Mesothelial cell of epicardium (in vitro differentiated cells): ENCODE measurements around the gene LRMDA. TPM values are rescaled to one million over a fixed set of nuclear protein-coding genes. Genes with fewer than 3 reads are reported as not detected.

ENCODE experiments used
- DNase-seq, 2 experiments: peaks; one replicate each; pipeline ENCODE4 v3.0.0; 2021; ENCODE audit warnings: low spot score in 2 of 2; ENCODE audit not compliant: unreplicated experiment in 2 of 2
- H3K27ac Mint-ChIP-seq: 2 replicates; pipeline ENCODE4 v1.8.0; 2021; ENCODE audit warnings: mixed read lengths
- H3K27me3 Mint-ChIP-seq: 2 replicates; pipeline ENCODE4 v1.8.0; 2021; ENCODE audit warnings: low read depth, mixed read lengths
- H3K36me3 Mint-ChIP-seq: 2 replicates; pipeline ENCODE4 v1.8.0; 2021; ENCODE audit warnings: mixed read lengths
- H3K4me1 Mint-ChIP-seq: 2 replicates; pipeline ENCODE4 v1.8.0; 2021; ENCODE audit warnings: mixed read lengths
- H3K4me3 Mint-ChIP-seq: 2 replicates; pipeline ENCODE4 v1.8.0; 2021; ENCODE audit warnings: mild to moderate bottlenecking, moderate library complexity, mixed read lengths
- H3K9me3 Mint-ChIP-seq: 2 replicates; pipeline ENCODE4 v1.8.0; 2021; ENCODE audit warnings: mixed read lengths
- CTCF ChIP-seq: fragments of 200-600 bp; sonication (generic); IDR thresholded peaks from one replicate; pipeline ENCODE4 v1.5.0; 2021; ENCODE audit warnings: antibody characterized with exemption; ENCODE audit not compliant: unreplicated experiment
- total RNA-seq: library from RNA; stranded (reverse); gene quantifications from 3 replicates; pipeline ENCODE4 v1.2.1, GENCODE V29; 2021

Gene LRMDA
- total RNA-seq, 1 donor from 2014 or later, result 2.0 TPM

GRCh38 chr10:75807456-75807855, 376.0 kb downstream of the LRMDA start:
- H3K4me1 Mint-ChIP-seq, result no peaks in the 10 kb centered on the region
- no peak overlapping the region for H3K4me3 Mint-ChIP-seq
- no peak for TF ChIP-seq CTCF
- peaks cover 72% of the 10 kb centered on the region for H3K27me3 Mint-ChIP-seq
- no peak for DNase-seq
- no peaks in the 10 kb centered on the region for H3K9me3 Mint-ChIP-seq
- no peak overlapping the region for H3K27ac Mint-ChIP-seq
- no peaks in the 10 kb centered on the region for H3K36me3 Mint-ChIP-seq

- no peaks in the 10 kb centered on the region for H3K9me3 Mint-ChIP-seq
- no peak overlapping the region for H3K4me3 Mint-ChIP-seq
- no peak overlapping the region for H3K27ac Mint-ChIP-seq
- no peaks in the 10 kb centered on the region for H3K36me3 Mint-ChIP-seq
- no peak for DNase-seq
- H3K4me1 Mint-ChIP-seq, result no peaks in the 10 kb centered on the region
- peaks cover 74% of the 10 kb centered on the region for H3K27me3 Mint-ChIP-seq
- TF ChIP-seq CTCF, result no peak
Measured at GRCh38 chr10:75809003-75809402, 377.6 kb downstream of the LRMDA start.

GRCh38 chr10:75814014-75814413, 382.6 kb downstream of the LRMDA start:
- no peak overlapping the region for H3K4me3 Mint-ChIP-seq
- H3K9me3 Mint-ChIP-seq, result no peaks in the 10 kb centered on the region
- no peak for DNase-seq
- no peaks in the 10 kb centered on the region for H3K36me3 Mint-ChIP-seq
- peaks cover 85% of the 10 kb centered on the region for H3K27me3 Mint-ChIP-seq
- no peak overlapping the region for H3K27ac Mint-ChIP-seq
- no peaks in the 10 kb centered on the region for H3K4me1 Mint-ChIP-seq
- no peak for TF ChIP-seq CTCF

- Mint-ChIP-seq H3K27me3 (peaks cover 87% of the 10 kb centered on the region), H3K36me3 (no peaks in the 10 kb centered on the region)
Measured at GRCh38 chr10:75815066-75815465, 383.6 kb downstream of the LRMDA start.

GRCh38 chr10:75817198-75817597, 385.8 kb downstream of the LRMDA start:
- H3K27me3 Mint-ChIP-seq, result peaks cover 80% of the 10 kb centered on the region
- TF ChIP-seq CTCF, result no peak

More at GRCh38 chr10:75815066-75815465, 383.6 kb downstream of the LRMDA start:
- no peaks in the 10 kb centered on the region for H3K4me1 Mint-ChIP-seq
- no peak for TF ChIP-seq CTCF
- DNase-seq, result no peak
- H3K4me3 Mint-ChIP-seq, result no peak overlapping the region
- no peak overlapping the region for H3K27ac Mint-ChIP-seq
- H3K9me3 Mint-ChIP-seq, result peaks cover 3% of the 10 kb centered on the region

GRCh38 chr10:75818552-75818951, 387.1 kb downstream of the LRMDA start:
- peaks cover 73% of the 10 kb centered on the region for H3K27me3 Mint-ChIP-seq
- no peaks in the 10 kb centered on the region for H3K4me1 Mint-ChIP-seq
- no peaks in the 10 kb centered on the region for H3K36me3 Mint-ChIP-seq
- peaks cover 20% of the 10 kb centered on the region for H3K9me3 Mint-ChIP-seq
- TF ChIP-seq CTCF, result no peak
- no peak overlapping the region for H3K27ac Mint-ChIP-seq
- no peak for DNase-seq
- H3K4me3 Mint-ChIP-seq, result no peak overlapping the region

More at GRCh38 chr10:75817198-75817597, 385.8 kb downstream of the LRMDA start:
- Mint-ChIP-seq H3K4me1 (no peaks in the 10 kb centered on the region), H3K9me3 (peaks cover 14% of the 10 kb centered on the region), H3K4me3 (no peak overlapping the region), H3K36me3 (no peaks in the 10 kb centered on the region), H3K27ac (no peak overlapping the region)
- DNase-seq, result no peak
